GM19395 (cell line): ENCODE measurements around the gene SIGLEC1.

Experiments used
- ATAC-seq: cut with Tn5 transposase; IDR thresholded peaks from one replicate; pipeline ENCODE4 v1.9.1; 2021; ENCODE audit warnings: mild to moderate bottlenecking, moderate library complexity; ENCODE audit not compliant: unreplicated experiment

Gene SIGLEC1

DNA sequence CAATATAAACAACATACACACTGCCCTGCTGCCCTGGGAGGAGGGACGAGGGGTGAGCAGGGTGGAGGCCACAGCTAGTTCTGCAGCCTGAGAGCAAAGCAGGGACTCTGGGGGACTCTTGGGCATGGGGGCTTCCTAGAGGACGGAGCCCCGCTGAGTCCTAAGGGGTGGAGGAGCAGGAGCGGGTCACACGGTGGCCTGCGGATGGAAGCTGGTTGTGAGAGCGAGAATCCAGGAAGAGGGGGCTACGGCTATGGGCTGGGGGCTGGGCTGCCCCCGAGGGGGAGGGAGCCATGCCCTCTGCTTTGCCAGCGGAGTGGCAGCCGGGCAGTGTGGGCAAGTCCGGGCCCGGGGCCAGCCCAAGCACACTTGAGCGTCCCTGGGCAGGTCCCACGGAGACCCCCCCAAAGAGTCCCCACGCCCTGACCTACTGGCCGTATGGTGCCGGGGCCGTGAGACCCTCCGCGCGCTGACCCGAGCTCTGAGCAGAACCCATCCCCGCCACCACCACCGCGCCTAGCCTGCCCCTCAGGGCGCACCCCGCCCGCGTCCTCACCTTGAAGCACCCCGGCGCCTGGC, 31.0 kb downstream of the SIGLEC1 start:
- ATAC-seq, result no peak

DNA sequence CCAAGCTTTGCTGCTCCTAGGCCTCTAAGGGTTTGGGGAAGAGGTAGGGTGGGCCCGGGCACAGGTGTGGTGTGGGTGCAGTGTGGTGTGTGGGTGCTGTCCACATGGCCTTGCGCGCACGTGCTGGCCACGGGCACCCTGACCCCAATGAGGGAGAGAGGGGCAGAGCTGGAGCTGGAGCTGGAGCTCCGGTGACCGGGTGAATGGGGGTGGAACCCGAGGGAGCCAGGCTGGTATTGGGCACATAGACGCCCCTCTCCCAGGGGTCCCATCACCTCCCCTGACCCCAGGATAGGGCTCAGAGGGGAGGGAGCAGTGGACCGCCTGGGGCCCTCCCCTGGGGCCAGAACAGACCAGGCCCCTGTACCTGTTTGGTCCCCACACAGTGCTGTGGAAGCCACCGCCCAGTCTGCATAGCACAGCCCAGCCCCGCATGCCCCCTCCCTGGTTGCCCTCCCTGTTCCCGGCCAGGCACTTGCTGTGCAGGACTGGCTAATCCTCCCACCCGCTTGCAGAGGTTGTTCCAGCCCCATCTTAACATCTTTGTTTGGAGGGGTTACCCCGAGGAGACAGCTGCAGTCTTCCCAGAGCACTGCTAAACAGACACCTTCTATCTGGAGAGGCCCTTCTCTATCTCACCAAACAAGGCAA, 31.6 kb downstream of the SIGLEC1 start:
- ATAC-seq, result no peak

DNA sequence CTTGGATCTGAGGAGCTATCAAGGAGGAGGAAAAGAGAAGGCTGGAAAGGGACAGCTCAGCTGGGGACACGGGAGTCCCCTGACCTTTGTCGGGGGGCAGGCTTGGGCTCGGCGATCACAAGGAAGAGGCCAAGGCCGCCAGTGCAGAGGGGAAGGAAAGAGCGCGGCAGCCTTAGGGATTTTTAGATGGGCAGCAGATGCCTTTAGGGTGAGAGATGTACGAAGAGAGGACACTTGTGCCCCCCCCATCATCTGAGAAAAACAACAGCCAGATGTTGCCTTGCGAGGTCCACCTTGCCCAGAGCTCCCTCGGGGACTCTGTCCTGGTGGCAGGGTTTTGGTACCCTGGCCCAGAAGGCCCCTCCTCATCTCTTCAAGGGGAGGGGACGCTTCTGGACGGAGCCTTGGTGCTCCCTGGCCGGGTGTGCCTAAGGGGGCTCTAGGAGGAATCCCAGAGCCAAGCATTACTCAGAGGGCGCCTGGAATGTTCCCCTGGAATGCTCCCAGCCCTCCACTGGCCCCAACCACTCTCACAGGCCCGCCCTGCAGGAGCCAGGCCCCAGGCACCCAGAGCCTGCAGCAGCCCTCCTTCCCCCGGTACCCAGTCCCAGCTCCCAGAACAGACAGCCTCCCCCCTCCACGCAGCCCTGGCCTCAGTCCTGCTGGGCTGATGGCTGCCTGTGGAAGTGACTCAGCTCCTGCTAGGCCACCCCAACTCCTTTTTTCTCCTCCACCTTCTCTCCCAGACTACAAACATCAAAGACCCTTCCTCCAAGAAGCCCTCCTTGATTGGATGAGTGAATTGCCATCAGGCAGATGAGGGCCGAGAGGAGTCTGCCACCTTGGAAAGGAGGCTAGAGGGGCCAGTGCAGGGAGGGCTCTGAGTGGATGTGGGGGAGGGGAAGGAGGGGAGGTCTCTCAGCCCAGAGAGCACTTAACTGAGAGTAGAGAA, 32.4 kb downstream of the SIGLEC1 start:
- no peak for ATAC-seq

DNA sequence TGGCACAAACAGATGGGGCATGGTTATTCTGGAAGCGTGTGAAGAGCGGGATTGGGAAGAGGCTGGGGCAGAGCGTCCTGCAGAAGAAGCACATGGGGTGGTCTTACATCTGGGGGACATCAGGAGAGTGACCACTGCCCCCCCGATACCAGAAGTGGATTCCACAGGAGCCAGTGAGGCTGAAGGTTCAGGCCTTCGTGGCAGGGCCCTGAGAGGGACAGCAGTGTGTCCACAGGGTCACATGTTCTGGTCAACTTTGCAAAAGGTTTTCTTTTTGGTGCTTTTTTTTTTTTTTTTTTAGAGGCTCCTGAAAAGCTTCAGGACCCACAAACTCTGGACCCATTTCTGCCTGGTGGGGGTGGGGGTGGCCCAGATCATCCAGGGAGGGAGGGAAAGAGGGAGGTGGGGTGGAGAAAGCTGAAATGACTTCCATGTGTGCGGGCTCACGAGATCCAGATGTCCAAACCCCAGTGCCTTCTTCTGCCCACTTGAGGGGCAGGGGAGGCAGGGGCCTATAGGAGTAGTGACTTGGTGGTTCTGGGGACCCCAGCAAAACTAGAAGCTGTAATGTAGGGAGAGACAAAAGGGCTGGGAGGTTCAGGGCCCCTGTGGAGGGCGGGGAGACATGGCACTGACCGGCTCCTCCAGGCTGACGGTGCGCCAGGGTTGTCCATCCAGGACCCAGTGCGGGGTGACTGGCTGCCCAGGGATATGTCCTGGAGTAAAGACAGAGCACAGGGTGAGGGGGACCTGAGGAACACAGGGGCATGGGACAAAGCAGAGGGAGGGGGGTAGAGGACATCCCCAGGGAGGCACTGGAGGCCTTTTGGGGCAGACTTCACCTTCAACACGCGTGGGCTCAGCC, 33.3 kb downstream of the SIGLEC1 start:
- ATAC-seq, result no peak

DNA sequence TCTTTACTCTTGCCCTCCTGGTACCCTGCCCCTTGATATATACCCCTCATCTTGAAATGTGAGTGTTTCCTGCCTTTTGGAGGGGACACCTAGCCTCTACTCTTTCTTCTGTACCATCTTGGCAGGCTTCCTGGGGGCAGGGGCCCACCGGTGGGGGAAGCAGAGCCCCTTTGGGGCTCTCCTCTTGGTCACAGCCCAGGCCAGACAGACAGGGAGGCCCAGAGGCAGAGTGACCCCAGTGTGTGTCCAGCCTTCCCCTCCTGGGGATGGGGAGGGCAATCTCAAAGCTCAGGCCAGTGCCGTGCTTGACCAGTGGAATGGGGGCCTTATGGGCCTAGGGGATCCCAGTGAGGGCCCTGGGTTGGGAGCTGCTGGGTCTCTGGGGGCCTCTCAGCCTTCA, 34.2 kb downstream of the SIGLEC1 start:
- ATAC-seq, result no peak

DNA sequence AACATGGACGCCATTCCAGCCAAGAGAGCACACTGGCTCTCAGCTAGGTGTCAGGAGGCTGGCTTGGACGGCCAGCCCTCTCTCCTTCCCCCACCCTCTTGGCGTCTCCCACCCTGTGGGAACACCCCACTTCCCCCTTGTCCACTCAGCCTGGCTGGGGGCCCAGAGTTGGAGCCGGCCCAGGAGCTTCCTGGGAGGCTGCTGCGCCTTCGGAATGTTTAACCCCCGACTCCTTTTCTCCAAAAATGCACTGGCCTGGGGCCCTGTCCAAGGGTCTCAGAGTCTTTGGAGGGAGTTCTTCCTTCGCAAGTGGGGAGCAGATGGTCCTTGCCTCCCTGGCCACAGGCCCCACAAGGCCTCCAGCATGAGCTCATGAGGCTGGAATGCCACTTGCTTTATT, 34.7 kb downstream of the SIGLEC1 start:
- no peak for ATAC-seq

DNA sequence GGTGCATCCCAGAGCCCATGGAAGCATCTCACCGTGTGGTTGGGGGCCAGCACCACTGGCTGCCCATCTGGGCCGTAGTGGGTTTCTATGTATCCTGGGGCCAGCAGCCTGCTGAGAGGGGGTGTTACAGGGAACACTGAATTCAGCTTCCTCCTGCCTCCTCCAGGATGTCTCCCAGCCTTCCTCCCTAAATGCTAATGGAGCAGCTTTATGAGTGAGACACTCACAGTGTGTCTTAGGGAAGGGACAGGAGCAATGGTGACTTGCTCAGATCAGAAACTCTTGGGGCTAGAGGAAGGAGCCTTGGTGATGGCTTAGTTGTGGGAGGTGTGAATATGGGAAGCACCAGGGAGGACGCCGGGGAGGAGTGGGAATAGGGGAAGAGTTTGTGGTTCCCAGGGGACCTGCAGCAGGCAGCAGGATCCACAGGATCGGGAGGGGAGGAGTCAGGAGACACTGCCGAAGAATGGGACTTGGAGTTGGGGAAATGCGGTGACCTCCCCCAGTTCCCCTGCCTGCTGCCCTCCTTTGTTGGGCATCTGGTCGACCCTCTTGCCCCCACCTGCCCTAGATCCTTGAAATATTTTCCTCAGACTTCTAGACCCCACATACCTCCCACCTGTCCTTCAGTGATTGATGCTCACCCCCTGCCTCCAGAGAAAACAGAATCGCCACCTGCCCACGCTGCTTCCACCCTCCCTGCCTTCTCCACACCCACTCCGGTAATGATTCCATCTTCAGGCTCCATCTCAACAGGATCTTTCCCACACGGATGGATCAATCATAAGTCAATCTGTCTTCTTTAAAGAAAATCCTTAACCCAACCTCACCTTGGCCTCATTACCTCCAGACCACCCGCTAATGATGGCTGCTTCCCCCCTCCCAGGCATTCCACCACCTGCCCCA, 37.2 kb downstream of the SIGLEC1 start:
- ATAC-seq, result no peak

DNA sequence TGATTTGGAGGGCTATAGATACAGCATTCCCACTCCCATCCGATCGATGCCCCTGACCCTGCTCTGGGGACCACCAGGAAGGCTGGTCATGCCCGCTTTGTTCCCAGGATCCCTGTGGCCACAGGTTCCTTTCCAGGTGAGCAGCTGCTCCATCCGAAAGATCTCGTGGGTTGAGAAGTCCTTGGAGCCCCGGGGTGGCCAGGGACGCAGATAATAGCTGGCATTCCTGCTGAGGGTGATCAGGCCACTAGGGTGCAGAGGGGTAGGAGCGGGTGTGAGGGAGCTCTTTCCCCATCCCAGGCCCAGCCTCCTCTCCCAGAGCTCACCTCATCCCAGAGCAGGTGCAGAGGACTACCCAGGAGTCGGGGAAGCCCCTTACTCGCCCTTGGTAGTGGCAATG, 38.0 kb downstream of the SIGLEC1 start:
- no peak for ATAC-seq

DNA sequence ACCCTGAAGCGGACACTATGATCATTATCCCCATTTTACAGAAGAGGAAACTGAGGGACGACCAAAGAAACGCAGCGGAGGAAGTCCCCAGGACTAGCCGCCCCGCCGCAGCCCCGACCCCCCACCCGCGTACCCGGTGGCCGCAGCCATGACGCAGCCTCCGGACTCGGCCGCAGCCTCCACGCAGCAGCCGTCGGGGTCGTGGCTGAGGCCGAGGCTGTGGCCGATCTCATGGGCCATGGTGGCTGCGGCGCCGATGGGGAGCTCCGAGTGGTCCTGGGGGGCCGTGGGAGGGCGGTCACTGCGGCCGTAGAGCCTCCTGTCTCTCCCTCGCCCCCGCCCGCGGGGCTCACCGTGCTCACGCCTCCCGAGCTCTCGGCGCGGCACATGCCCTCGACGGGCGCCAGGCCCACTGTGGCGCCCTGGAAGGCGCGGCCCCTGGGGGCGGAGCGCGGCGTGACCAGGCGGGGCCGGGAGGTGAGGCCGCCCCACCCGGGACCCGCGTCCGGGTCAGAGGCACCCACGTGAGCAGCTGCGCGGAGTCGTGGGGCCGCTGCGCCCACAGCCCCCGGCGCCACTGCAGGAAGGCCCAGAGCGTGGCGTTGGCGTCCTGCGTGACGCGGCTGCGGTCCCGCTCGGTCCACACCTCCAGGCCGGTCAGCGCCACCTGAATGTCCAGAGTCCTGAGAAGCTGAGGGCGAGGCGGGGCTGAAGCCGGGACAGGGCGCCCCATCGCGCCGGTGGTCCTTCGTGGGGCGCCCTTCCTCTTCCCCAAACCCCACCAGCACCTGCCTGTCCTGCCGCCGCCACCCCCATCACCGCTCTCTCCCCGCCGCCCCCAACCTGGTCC, 39.0 kb downstream of the SIGLEC1 start:
- ATAC-seq, result no peak

DNA sequence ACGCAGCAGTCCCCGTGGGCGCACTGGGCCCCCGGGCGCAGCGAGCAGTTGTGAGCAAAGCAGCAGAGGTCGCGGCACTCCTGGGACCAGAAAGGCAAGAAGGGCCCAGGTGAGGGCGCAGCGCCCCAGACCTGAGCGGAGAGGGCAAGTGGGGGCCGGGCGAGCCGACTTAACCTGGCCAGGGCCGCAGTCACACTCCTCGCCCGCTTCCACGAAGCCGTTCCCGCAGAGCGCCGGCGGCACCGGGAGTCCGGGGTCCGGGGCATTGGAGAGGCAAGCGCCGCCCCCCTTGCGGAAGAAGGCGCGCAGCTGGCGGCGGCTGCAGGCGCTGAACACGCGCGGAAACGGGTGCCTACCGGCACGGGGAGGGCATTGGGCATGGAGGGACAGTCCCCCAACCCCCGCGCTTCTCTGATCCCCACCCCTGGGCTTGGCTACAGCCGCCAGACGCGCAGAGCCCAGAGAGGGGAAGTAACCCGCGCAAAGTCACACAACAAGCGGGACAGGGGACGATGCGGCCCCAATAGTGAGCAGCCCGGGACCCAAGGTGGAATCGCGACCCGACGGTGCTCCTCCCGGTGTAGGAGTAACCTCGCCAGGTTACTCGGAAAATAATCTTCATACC, 39.7 kb downstream of the SIGLEC1 start:
- ATAC-seq, result no peak

DNA sequence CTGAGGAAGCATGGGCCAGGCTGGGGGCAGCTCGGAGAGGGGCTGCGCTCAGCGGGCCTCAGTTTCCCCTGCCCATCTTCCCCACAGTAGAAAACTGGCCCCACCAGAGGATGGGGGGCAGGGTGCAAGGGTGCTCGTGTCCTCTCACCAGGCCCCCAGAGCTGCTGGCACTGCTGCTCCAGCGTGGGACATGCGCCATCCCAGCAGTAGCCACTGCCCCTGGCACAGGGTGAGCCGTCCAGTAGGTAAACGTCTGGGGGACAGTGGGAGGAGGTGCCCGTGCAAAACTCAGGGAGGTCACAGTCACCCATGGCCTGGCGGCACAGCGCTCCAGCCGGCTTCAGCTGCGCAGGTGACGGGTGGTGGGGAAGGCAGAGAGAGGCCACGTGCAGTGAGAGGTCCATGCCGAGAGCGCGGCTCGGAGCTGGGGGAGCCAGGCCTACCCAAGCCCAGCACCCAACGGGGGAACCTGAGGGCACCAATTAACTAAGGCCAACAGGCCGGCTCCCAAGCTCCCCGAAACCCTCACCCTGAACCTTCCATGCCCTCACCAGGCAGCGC, 40.3 kb downstream of the SIGLEC1 start:
- ATAC-seq, result no peak

DNA sequence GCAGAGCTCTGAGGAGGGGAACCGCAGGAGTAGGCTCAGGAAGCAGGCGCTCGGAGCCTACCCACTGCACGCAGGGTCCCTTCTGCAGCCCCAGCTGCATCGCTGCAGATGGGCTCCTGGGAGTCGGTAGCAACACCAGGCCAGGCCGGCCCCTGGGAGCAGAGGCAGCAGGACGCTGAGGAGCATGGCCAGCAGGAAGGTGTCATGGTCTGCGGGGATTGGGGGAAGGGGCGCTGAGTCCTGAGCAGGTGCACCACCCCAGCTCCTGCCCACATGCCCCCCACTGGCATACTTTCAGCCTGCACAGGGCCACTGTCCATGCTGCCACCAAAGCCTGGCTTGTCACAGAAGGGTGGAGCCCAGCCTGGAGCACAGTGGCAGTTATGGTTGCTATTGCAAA, 41.5 kb downstream of the SIGLEC1 start:
- no peak for ATAC-seq

DNA sequence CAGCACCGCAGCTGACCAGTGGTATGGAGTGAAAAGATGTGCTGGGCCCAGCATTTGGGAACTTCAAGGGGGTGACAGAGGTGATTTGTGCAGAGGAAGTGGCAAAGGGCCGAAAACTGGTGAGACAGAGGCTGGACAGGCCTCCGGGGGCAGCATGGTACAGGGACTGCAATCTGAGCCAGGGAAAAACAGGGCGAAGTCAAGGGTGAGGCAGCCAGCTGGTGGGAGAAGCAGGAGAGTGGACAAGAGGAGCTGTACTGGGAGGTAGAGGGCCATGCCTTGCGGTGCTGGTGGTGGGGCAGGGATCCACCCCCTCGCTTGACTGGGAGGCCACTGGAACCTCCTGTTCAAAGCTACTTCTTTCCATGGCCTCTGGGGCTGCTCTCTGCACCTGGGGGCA, 41.9 kb downstream of the SIGLEC1 start:
- no peak for ATAC-seq

DNA sequence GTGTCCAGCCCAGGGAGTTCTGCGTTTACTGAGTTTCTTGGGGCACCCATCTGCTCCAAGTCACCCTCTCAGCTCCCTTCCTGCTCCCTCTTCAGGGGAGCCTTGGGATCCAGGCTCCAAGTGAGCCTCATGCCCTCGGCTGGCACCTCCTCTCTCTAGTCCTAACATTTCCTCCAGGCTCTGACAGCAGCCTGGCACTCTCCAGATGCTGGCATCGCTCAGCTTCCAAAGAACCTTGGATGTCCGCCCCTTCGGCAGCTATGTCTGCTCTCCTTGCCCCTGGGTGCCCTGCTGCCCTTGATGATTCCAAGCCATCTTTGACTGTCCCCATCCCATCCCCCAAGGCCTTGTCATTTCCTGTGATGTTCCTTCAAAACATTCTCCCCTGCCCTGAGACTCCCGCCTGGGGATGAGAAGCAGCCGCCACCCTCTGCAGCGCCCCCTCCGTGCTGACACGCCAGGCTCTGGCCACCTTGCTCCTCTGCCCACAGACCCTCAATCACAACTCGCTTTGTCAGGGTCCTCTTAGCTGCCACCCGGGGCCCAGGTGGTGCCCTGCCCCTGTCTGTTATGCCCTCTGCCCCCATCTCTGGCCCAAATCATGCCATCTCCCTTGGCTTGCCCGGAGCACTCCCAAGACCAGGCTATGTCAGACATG, 42.6 kb downstream of the SIGLEC1 start:
- no peak for ATAC-seq

DNA sequence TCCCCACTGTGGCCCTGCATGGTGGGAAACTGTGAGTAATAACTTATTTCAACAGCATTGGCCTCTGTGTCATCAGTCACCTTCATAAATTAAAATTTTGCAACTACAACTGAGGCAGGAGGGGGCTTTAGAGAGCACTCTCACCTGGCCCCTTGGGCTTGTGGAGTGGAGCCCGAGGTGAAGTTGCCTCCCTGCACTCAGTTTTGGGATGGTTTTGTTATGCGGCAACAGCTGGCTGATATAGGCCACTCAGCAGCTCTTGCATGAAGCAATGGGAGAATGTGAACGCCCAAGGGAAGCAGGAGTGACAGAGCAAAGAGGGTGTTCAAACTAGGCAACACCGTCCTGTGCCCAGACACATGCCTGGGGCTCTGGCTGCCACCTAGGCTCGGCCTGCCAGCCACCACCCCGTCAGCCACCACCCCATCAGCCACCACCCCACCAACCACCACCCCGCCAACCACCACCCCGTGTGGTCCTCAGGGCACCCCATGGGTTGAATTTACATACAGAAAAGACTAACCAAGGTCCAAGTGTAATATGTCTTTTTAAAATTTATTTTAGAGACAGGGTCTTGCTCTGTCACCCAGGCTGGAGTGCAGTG, 44.9 kb downstream of the SIGLEC1 start:
- no peak for ATAC-seq

DNA sequence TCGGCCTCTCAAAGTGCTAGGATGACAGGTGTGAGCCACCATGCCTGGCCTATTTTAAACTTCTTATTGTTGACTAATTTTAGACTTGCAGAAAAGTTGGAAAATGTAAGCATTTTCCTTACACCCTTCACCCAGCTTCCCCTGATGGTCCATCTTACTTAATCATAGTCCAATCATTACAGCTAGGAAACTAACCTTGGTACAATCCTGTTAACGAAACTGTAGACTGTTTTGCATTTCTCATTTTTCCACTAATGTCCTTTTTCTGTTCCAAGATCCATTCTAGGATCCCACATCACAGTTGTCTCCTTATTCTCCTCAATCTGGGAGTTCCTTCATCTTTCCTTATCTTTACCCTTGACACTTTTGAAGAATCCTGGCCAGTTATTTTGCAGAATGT, 48.5 kb downstream of the SIGLEC1 start:
- no peak for ATAC-seq

DNA sequence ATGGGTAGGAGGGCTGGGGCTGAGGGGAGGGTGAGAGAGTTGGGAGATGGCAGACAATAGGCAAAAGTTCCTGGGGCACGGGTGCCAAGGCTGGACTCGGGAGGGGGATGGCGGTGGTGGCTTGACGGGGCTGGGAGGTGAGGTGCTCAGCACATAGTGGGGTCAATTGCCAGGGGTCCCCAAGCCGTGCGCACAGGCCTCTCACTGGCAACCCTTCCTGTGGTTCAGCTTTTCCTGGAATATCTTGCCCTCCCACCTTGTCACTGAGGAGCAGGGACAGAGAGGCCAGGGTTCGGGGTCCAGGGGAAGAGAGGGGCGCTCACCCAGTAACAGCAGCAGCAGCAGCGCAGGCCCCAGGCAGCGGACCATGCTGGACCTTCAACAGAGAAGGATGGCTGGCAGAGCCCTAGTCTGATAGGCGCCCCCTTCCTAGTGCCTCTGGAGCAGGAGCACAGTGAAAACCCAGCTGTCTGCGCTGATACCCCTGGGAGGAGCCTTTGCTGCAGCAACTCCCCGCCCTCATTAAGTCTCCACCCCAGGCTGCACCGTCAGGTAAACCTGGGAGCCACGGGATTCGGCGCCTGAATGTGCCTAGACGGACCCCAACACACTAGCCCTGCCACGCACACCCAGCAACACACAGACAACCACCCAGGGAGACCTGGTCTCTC, 49.2 kb downstream of the SIGLEC1 start, which contains the start of gene GFRA4:
Gene GFRA4, minus strand, starts transcription at position 369 of the 671 bp plus-strand sequence. Its CDS starts 0 bp downstream, at position 369.
- no peak for ATAC-seq
